Kidney (tissue), 14 donors: ENCODE measurements around the gene CKAP4. TPM values are rescaled to one million over a fixed set of nuclear protein-coding genes. Genes with fewer than 3 reads are reported as not detected.

ENCODE experiments used
- DNase-seq, 5 donors: peaks; one replicate each; pipeline ENCODE4 v3.0.0-alpha.2; 2013 to 2020
- FAIRE-seq: peaks from 2 replicates; lab custom pipeline; 2012; peaks lifted over from hg19 to GRCh38; lab: Jason Lieb, UNC
- H3K27ac ChIP-seq, 2 donors: one replicate each; pipeline ENCODE4 v1.7.0; 2013; ENCODE audit warnings: low read depth in 2 of 2, low read length in 2 of 2, inconsistent platforms in 1 of 2
- H3K27me3 ChIP-seq: one replicate; pipeline ENCODE4 v1.7.1; 2013; ENCODE audit warnings: low read length, inconsistent platforms; ENCODE audit not compliant: control insufficient read depth, insufficient read depth
- H3K36me3 ChIP-seq, 3 donors: one replicate each; pipeline versions ENCODE4 v1.7.0 to v1.7.1; 2013; ENCODE audit warnings: low read length in 3 of 3, control low read depth in 1 of 3, inconsistent platforms in 1 of 3; ENCODE audit not compliant: insufficient read depth in 3 of 3, control insufficient read depth in 2 of 3
- H3K4me1 ChIP-seq, 3 donors: one replicate each; pipeline versions ENCODE4 v1.7.0 to v1.7.1; 2013; ENCODE audit warnings: low read length in 3 of 3, inconsistent platforms in 1 of 3, low read depth in 1 of 3; ENCODE audit not compliant: control insufficient read depth in 2 of 3, insufficient read depth in 2 of 3
- H3K4me3 ChIP-seq, 3 donors: one replicate each; pipeline versions ENCODE4 v1.7.0 to v1.8.1; 2013; ENCODE audit warnings: low read length in 3 of 3, control low read depth in 1 of 3, inconsistent platforms in 1 of 3
- H3K9ac ChIP-seq, 3 donors: one replicate each; pipeline versions ENCODE4 v1.7.0 to v1.7.1; 2013; ENCODE audit warnings: low read length in 3 of 3, control low read depth in 1 of 3, inconsistent platforms in 1 of 3
- H3K9me3 ChIP-seq, 3 donors: one replicate each; pipeline versions ENCODE4 v1.7.0 to v1.7.1; 2013; ENCODE audit warnings: low read length in 3 of 3, control low read depth in 1 of 3, inconsistent platforms in 1 of 3; ENCODE audit not compliant: control insufficient read depth in 2 of 3, insufficient read depth in 1 of 3
- intact Hi-C: fragments of 100-400 bp; cut with DNase I; formaldehyde crosslinking; loops from one replicate; pipeline ENCODE4 v1.11.1; 2022
- polyA plus RNA-seq: library from polyadenylated mRNA; stranded (reverse); fragments of 350-450 nt; fragmentation: Illumina TruSeq; extraction: RNeasy Lipid Tissue Mini Kit (QIAGEN cat#74804); gene quantifications from one replicate; pipeline ENCODE4 v1.2.3, GENCODE V29; 2014; ENCODE audit warnings: low read depth, low replicate concordance; ENCODE audit not compliant: insufficient read depth
- total RNA-seq: library from RNA; stranded (reverse); fragmentation: NEBNext Ultra II Directional; extraction: Animal tissue kit (Norgen Biotek cat#: 25700); gene quantifications from one replicate; pipeline ENCODE4 v1.2.1, GENCODE V29; 2021
- TF ChIP-seq, protein P1 (sequence below): IDR thresholded peaks from 3 replicates; pipeline ENCODE4 v1.5.1; 2012; ENCODE audit warnings: mild to moderate bottlenecking, moderate library complexity, borderline replicate concordance; ENCODE audit not compliant: insufficient read depth; ENCODE audit errors: extremely low read depth
- donor health status: control.
- donor health status: control.
- donor health status: control.
- donor health status: control.
- donor health status: control.
- donor health status: DM: yes; HTN: yes; CAD: no.
- donor health status: Normal renal cell carcinoma (clear cell type).

The CKAP4 gene
- total and polyA plus RNA-seq, 2 donors from 2014 or later, result 29.2 to 43.0 TPM

- H3K36me3 ChIP-seq, result no peaks in the 10 kb centered on the region
- H3K9ac ChIP-seq, result no peak overlapping the region
- intact Hi-C loops, result no loop called here
- H3K9me3 ChIP-seq, result no peaks in the 10 kb centered on the region
- H3K4me3 ChIP-seq, result no peak overlapping the region
- no peaks in the 10 kb centered on the region for H3K27me3 ChIP-seq
- TF ChIP-seq, protein P1, sequence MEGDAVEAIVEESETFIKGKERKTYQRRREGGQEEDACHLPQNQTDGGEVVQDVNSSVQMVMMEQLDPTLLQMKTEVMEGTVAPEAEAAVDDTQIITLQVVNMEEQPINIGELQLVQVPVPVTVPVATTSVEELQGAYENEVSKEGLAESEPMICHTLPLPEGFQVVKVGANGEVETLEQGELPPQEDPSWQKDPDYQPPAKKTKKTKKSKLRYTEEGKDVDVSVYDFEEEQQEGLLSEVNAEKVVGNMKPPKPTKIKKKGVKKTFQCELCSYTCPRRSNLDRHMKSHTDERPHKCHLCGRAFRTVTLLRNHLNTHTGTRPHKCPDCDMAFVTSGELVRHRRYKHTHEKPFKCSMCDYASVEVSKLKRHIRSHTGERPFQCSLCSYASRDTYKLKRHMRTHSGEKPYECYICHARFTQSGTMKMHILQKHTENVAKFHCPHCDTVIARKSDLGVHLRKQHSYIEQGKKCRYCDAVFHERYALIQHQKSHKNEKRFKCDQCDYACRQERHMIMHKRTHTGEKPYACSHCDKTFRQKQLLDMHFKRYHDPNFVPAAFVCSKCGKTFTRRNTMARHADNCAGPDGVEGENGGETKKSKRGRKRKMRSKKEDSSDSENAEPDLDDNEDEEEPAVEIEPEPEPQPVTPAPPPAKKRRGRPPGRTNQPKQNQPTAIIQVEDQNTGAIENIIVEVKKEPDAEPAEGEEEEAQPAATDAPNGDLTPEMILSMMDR, result no peak
- H3K27ac ChIP-seq, result no peak overlapping the region
- H3K4me1 ChIP-seq, result peaks cover 0 to 12% (median 10%) of the 10 kb centered on the region in 3 donors
- DNase-seq (no peak), FAIRE-seq (no peak)
Observed at GRCh38 chr12:106271575-106272505, 24.0 kb upstream of the CKAP4 start.

GRCh38 chr12:106269150-106269771, 21.4 kb upstream of the CKAP4 start:
- intact Hi-C loops, result no loop called here

GRCh38 chr12:106267535-106267934, 19.7 kb upstream of the CKAP4 start:
- H3K27ac ChIP-seq, result no peak overlapping the region
- TF ChIP-seq, protein P1, result no peak
- DNase-seq (no peak), FAIRE-seq (no peak)
- intact Hi-C loops, result no loop called here
- H3K4me3 ChIP-seq, result no peak overlapping the region
- H3K4me1 ChIP-seq, result peaks cover 0 to 3% (median 2%) of the 10 kb centered on the region in 3 donors
- no peak overlapping the region for H3K9ac ChIP-seq
- no peaks in the 10 kb centered on the region for H3K36me3 ChIP-seq
- H3K9me3 ChIP-seq, result no peaks in the 10 kb centered on the region
- H3K27me3 ChIP-seq, result no peaks in the 10 kb centered on the region

More at GRCh38 chr12:106269150-106269771, 21.4 kb upstream of the CKAP4 start:
- no peak overlapping the region for H3K4me3 ChIP-seq
- no peaks in the 10 kb centered on the region for H3K27me3 ChIP-seq
- H3K9ac ChIP-seq, result no peak overlapping the region
- H3K4me1 ChIP-seq, result peaks cover 0 to 4% (median 2%) of the 10 kb centered on the region in 3 donors
- FAIRE-seq (no peak), DNase-seq (no peak)
- TF ChIP-seq, protein P1, result no peak
- H3K9me3 ChIP-seq, result no peaks in the 10 kb centered on the region
- H3K27ac ChIP-seq, result no peak overlapping the region
- no peaks in the 10 kb centered on the region for H3K36me3 ChIP-seq
